NCI-H2227 (cell line): ENCODE results near the gene EEF1AKMT3.

Experiments
- DNase-seq: peaks from one replicate; lab custom pipeline; 2025; ENCODE audit not compliant: unreplicated experiment; lab: John Stamatoyannopoulos, UW

EEF1AKMT3 gene

DNA sequence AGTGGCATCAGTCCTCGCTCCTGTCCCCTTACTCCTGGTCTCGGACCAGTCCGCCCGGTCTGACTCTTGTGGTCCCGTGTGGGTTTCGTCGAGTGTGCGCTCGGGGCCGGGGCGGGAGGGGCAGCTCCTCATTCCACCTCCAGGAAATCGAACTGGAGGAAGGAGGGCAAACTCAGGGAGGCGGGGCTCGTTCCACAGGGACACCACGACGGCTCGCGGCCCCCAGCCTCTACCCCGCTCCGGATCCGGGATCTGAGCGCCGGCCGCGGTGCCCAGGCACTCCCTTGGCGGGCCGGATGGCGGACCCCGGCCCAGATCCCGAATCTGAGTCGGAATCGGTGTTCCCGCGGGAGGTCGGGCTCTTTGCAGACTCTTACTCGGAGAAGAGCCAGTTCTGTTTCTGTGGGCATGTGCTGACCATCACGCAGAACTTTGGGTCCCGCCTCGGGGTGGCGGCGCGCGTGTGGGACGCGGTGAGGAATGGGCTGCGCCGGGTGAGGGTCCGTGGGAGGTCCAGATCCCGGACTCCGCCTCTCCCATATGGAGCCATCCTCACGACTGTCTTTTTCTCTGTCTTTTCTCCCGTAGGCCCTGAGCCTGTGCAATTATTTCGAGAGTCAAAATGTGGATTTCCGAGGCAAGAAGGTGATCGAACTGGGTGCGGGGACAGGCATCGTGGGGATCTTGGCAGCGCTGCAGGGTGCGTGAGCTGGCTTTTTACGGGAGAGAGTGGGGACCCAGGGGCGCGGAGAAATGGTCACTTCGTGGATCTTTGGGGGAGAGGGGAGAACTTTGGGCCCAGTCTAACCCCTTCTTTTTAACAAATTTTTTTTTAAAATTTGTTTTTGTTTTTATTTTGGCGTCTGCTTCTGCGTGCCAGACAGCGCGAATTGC is at the start of gene EEF1AKMT3:
Gene EEF1AKMT3, plus strand, starts transcription at position 186 of the 894 bp plus-strand sequence. Its CDS starts 111 bp downstream, at position 297.
- peak; percentile 64 for DNase-seq

DNA sequence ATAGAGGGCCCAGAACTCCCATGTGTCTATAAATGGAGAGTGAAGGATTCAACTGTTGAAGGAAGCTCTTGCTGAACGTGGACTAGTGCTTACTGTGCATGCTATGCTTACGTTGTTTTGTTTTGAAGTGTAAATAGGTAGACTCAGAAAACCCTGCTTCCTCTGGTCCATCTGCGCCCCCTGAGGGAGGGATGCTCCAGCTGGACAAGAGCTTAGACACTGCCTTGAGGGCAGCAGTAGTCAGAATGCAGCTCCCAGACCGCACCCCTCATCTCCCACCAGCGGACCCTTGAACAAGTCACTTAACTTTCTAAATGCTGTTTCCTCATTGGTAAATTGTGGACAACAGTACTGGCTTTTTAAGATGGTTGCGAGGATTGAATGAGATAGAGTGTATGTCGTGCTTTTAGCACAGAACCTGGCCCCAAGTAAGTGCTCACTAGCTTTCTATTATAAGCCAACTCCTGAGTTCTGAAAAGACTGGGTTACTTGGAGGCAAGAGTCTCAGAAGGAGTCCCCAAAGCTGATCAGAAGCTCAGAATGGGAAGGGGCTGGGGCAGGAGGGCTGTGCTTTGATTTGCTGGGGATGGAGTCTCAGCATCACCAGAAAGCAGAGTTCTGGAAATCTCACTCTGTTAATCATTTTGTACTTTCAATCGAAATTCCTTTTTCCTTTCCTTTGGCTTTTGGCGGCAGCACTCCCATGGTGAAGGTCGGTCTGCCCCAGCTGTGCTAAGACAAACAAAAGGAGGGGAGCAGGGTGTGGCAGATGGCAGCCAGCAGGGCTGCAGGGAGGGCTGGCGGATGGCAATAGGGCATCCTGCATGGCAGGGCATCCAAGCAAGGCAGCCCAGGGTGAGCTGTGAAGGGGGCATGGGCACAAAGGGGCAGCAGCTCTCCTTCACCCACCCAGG is 49.4 kb upstream of the EEF1AKMT3 start:
- DNase-seq, result no peak

DNA sequence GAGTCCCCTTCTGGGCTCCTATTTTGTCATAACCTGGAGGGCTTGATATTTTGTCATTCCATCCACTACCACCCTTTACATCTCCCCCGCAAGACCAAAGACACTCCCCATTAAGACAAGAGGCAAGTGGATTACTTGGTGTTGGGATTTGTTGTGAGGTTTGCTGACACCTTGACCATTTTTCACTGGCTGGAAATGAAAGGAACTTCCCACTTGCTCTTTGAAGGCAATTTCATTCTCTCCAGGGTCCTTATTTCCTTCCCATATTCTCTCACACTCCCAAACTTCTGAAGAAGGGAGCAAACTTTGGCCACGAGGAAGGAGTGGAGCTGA is 48.8 kb upstream of the EEF1AKMT3 start:
- no peak for DNase-seq

DNA sequence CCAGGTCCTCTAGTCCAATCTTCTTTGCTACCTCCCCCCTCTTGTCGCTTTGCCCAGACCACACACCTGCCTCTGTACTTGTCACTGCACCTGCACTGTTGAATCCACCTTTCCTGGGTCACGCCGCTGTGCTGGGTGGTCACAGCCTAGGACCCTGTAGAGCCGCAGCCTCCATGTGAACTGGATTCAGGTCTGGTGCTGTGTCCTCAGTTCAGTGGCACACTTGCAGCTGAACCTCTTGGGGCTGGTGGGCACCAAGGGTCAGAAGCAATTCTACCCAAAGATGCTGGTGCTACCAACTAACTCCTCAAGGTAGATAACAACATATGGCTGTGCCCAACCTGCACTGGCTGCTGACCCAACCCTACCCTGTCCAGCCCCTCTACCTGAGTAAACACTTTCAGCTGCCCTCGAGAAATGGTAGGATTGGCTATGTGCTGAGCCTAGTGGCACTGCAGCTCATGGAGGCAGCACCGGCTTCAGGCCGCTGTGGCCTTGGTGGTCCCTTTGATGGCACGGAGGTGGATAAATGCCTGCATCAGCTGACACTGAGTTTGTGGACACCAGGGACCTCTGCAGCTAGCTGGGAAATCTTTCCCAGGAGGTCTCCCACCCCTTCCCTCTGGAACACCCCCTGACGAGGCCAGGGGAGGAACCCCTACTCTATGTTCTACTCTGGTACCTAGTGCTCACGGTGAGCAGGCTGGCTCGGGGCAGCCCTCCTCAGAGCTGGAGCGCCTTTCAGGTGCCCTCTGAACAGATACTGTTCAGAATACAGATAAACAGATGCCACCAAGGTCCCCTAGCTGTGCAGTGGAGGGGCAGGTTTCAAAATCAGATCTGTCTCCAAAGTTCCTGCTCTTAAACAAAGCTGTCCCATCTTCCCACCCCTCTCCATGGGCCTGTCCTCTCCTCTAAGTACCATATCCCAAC is 48.1 kb upstream of the EEF1AKMT3 start:
- no peak for DNase-seq

DNA sequence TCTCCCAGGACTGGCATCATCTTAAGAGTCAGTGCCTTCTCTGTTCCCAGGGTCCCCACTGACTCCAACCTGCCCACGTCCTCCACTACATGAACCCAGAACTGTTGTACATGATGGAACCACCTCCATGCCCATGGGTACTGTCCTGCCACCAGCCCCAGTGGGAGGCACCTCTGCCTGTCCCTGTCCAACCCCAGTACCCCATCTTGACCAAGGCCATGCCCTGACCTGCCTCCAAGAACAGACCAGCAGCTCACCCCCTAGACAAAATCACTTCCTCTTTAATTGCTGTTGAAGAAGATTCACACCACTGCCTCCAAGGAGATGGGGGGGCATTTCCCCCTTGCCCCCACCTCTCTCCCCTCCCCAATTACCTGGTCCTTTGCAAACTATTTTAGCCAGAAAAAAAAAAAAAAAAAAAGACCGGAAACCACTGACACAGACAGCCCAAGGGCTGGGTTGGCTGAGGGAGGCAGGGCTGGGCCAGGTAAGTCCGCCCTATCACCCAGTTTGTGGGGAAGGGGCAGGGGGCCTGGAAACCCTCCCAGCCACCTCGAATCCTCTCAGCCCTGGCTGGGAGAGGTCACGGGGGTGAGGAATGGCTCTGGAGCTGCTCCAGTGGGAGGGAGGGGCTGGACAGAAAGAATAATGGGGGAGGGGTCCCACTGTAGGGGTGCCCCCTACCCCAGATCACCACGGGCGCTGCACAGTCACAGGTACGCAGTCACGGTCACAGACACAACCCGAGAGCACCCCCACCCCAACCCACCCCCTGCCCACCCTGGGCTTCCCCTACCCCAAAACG is 47.3 kb upstream of the EEF1AKMT3 start:
- DNase-seq, result no peak

DNA sequence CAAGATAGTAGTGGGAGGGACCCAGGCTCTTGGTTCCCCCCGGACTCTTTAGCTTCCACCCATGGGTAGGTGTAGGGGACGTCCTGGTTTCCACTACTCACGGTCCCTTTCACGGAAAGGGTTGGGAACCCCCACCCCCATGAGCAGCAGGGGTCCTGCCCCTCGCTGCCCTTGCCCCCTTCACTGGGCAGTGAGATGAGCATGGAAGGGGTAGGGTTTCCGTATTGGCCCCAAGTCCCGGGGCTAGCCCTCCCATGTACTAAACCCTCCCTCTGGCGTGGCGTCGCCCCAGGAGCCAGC is 46.6 kb upstream of the EEF1AKMT3 start:
- DNase-seq, result no peak

DNA sequence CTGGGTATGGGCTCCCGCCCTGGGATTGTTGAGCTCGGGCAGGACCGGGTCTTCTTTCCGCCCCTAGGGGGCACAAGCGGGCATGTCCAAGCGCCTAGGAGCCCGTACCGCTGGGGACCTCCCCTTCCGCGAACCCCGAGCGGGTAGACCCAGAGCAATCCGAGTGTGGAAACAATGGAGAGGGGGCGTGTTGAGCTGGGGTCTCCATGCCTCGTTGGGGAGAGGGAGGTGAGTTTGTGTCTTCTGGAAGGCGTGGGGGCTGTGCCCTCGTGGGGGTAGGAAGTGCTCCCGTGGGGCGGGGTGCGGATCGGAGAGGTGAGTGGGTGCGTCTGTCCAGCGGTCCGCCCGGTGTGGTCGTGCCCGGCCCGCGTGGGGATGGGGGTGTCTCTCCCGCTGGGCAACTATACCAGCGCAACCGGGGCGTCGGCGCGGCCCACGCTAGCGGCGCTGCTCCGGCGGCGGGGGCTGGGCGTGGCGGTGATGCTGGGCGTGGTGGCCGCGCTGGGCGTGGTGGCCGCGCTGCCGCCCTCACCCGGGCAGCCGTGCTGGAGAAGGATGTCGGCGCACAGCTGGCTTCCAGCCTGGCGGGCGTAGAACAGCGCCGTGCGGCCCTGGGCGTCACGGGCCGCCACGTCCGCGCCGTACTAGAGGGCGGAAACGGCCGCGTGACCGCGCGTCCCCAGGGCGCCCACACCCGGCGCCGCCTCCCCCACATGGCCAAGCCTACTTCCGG is 46.1 kb upstream of the EEF1AKMT3 start:
- DNase-seq, result no peak

DNA sequence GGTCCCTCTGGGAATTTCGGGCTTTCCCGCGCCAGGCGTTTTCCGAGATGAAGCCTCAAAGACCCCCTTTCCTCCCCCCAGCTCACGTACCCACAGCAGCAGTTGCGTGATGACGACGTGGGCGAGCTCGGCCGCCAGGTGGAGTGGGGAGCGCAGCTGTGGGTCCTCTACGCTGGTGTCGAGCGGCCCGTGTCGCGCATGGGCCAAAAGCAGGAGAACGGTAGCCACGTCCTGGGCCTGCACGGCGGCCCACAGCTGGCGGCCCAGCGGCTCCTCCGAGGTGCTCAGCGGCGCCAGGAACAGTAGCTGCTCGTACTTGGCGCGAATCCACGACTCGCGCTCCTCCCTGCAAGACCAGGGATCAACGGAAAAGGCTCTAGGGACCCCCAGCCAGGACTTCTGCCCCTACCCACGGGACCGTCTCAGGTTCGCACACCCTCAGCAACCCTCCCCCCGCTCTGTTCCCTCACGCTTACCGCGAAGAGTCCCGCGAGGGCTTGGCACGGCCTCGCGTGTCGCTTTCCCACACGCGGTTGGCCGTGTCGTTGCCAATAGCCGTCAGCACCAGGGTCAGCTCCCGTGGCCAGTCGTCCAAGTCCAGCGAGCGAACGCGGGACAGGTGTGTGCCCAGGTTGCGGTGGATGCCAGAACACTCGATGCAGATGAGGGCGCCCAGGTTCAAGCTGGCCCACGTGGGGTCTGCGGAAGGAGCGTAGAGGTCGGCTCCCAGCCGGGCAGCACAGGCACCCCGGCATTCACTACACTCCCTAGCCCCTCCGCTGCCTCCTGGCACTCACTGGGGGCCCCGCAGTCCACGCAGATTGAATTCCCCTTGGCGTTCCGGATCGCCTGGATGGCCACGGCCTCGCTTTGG is 45.3 kb upstream of the EEF1AKMT3 start:
- DNase-seq, result no peak

DNA sequence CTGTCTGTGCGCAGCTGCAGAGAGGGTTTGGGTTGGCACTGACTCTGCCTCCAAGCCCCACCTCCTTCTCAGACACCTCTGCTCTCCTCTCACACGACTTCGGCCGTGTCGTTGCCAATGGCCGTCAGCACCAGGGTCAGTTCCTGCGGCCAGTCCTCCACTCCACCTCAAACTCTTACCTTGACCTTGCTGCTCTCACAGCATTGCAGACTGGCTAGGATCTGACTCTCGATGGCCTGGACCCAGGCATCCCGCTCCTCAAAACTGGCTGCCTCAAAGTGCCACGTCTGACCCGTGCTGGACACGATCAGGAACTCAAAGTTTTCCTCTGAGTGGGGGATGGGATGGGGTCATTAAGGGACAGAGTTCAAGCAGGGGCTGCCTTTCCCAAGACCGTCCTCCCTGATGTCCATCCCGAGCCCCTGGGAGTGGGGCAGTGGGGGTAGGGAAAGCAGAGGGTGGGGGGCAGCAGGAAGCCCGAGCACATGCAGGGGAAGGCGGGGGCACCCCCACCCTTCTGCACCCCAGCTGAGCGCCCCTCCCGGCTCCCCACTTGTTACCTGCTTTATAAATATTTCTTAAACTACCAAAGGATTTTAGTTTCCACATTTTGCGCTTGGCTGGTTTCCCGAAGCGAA is 44.5 kb upstream of the EEF1AKMT3 start:
- no peak for DNase-seq

DNA sequence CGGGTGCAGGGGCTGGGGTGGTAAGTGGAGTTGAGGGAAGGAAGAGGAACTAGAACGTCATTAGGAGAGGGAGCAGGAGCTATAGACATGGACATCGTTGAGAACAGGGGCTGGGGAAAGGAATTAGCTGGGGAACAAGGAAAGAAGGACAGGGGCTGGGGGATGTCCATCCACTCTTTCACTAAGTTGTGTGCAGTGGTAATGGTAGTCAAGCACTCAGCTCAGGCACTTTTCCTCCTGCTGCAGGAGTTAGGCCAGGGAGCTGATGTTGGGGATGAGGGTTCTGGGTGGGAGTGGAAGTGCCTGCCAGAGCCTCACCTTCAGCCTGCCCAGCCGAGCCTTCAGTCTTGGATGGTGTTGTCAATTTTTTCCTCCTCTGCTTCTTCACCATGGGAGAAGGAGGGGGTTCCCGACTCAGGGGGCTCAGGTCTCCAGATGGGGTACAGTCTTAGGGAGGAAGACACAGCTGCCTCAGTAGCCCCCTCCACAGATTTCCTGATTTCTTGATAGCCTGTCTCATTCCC is 43.0 kb upstream of the EEF1AKMT3 start:
- no peak for DNase-seq

DNA sequence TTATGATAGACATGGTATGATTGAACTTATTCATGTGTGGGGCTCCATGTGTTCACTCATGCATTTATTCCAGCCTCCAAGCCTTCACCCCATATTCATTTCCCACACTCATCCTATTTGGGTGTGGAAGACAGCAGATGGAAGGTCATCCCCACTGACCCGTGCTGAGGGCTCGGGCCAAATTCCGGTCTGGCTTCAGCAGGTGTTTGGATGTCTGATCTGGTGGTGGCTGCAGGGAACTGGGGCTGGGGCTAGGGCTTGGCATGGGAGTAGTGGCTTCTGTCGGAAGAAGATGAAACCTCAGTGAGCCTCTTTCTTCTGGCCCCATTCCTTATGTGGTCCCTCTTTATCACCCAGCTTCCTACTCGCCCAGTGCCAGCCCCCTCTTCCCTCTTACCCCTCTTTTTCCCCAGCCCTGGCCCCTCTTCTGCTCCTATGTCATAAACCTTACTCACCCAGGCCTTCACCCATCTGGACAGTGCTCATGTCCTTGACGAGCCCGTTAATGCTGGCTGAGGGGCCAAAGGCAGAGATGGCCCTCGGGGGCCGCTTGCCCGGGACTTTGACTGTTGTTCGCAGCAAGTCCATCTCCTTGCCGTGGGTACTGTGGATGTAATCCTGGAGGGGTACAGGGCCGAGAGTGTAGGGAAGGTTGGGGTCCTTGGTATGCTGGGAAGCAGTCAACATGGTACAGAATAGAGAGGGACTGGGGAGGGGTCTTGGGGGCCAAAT is 41.9 kb upstream of the EEF1AKMT3 start:
- DNase-seq, result no peak

DNA sequence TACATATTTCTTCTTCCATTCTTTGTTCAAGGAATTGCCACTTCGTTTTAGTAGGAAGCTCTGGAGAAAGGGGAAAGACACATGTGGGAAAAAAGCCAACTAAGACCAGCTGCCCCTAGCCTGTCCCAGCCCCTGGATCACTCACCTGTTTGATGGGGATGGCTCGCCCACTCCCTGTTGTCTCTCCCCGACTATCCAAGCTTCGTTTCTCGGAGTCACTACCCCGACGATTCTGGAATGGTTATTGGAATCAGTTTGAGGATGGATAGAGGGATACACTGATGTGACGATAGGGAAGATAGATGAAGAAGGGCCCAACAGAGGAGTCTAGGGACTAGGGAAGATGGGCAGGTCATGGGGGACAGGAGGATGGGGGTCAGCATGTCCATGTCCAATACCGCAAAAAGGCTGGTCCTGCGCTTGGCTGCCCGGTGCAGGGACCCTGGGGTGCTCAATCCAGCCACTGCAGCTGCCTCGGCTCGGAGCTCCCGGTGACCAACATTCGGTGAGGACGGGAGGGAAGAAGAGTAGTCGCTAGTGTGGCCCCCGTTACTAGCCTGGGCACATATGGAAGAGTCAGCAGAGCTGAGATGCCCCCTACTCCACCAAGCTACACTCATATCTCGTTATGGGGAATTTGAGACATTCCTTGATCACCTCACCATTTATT is 40.9 kb upstream of the EEF1AKMT3 start:
- no peak for DNase-seq

DNA sequence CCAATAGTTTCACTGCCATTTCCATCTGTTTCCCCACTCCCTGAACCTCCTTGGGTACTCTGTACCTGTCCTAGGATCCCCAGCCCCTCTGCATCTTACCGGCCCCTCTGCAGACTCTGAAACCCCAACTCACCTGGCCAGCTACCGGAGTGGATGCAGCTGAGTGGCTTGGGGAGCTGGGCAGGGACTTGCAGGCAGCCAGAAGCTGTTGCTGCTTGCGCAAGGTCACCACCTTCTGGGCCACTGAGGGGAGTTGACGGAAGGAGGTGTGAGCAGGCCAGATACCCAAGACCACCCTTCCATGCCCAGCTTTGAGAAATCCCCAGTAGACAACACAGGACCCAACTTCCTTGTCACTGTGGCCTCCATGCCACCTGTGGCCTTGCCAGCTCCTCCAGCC is 40.1 kb upstream of the EEF1AKMT3 start:
- no peak for DNase-seq

DNA sequence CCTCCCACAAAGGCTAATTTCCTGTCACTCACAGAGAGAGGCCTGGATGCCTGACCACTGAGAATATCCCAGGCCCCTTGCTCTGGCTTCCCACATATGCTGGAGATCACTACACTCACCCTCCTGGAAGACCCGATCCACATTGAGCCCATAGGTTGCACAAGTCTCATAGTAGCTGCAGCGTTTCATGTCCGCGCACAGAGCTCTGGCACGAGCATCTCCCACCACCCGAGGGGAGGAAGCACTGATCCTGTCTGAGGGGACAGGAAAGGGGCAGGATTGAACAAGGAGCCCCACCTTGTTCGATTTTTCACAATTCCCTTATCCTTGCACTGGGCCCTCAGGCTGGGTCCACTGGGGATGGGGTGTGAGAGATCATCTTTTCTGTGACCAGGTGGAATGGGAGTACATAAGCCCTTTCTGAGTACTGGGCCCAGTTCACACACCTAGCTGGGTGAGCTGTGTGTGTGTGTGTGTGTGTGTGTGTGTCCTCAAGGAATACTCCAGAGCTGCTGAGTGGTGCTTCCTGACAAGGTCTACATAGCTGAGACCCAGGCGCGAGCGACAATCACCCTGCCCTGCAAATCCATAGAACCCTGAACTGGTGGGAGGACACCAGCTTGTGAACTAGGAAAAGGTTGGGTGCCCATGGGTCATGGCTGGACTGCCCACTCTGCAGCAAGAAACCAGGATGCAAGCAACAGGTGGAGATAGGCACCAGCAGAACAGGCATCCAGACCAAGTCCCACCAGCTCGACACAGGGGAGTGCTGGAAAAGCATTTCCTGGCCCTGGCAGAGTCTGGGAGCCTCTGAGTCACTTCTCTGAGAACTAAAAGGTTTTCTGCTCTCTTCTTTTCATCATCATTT is 39.5 kb upstream of the EEF1AKMT3 start:
- DNase-seq, result no peak

DNA sequence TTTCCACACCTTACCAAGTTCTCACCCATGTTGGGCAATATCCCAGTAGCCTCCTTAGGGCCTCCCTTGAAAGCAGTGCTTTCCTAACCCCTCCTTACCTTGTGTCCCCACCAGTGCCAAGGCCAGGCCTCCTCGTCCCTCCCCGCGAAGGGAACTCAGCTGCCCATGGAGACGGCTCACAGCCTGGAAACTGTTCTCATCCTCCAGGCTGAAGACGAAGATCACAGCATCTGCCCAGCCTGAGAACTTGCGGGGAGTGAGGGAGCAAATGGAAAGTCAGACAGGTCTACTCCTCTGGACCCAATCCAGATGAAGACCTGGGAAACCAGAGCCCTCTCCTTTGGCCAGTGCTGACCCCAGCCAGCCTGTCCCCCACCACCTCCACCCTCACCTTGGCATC is 38.5 kb upstream of the EEF1AKMT3 start:
- DNase-seq, result no peak

DNA sequence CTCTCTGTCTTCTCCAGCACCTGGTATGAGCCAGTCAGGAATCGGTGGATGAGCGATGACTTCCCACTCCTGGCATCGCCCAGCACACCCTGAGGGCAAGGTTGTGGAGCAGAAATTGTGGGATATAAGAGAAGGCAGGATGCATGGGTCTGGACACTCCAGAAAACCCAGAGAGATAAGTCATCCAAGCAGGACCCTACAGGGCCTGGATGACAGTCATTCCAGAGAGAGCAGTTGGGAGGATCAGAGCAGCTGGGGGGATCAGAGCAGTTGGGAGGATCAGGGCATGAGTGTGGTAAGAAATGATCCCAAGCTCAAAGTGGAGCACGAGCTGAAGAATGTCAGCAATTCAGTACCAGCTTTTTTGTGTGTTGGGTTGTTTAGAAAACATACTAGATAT is 37.8 kb upstream of the EEF1AKMT3 start:
- DNase-seq, result no peak
